Measurements from ENCODE around the gene GOLGA2. TPM values are rescaled to one million over a fixed set of nuclear protein-coding genes. Genes with fewer than 3 reads are reported as not detected.
A peak's percentile ranks its signal among the peaks of the same experiment; 100 is the strongest.

GOLGA2 gene
- polyA plus RNA-seq, 1 of the 3 experiments (the other 2 are of a cell fraction): 103 TPM

GRCh38 chr9:128244837-128245231, 31.0 kb downstream of the GOLGA2 start:
- H3K9ac ChIP-seq: peak overlapping the region; percentile 28; the same call in 1 of the 2 replicates
- H3K36me3 ChIP-seq (replicated peaks in 1 of 2; ENCODE audit: control insufficient read depth in 1 of 2, insufficient read depth in 2 of 2, low read length in 1 of 2): peaks cover 4 to 10% of the 10 kb centered on the region in 2 experiments
- H3K4me1 ChIP-seq (ENCODE audit: control insufficient read depth in 1 of 2, insufficient read depth in 2 of 2, low read depth in 1 of 2, low read length in 1 of 2): peaks cover 21 to 39% of the 10 kb centered on the region in 2 experiments
- ChIA-PET POLR2A (interaction anchor here (0.7 to 2.1 kb wide), 3 partner anchors 10 to 54 kb away, joined by 3 to 7 read pairs (median 4); no protein-coding TSS in a partner anchor), CTCF (interaction anchor here (0.5 to 2.4 kb wide), 4 partner anchors 10 to 273 kb away, joined by 3 to 18 read pairs (median 7); partner anchors contain the start of gene DNM1)
- DNase-seq: peak; percentile 96
- peak overlapping the region; percentile 66 to 97; a peak in 3 of 4 replicates for H3K27ac ChIP-seq (ENCODE audit: low read depth in 2 of 2, low read length in 1 of 2)
- peak overlapping the region; percentile 68; the same call in 1 of the 2 replicates for H3K4me2 ChIP-seq
- TF ChIP-seq POLR2AphosphoS5 (IDR thresholded peaks at IDR 0.05; ENCODE audit: low read depth, low read length) (peak; percentile 67), FOSL2 (IDR thresholded peaks at IDR 0.05; ENCODE audit: borderline replicate concordance, low read depth) (no peak), RCOR1 (IDR thresholded peaks at IDR 0.05; ENCODE audit: low read length) (no peak), GATA2 (CRISPR knock-in tag; IDR thresholded peaks at IDR 0.05) (no peak), SIN3A (IDR thresholded peaks at IDR 0.05; ENCODE audit: borderline replicate concordance, low read depth, low read length) (no peak), GABPA (IDR thresholded peaks at IDR 0.05; ENCODE audit: low read depth) (no peak), REST (IDR thresholded peaks at IDR 0.05; ENCODE audit: low read depth, low read length) (no peak), MEF2A (IDR thresholded peaks at IDR 0.05; ENCODE audit: borderline replicate concordance, low read depth) (no peak), CHD2 (IDR thresholded peaks at IDR 0.05; ENCODE audit: low read length, partially characterized antibody) (peak; percentile 63), RAD21 (IDR thresholded peaks at IDR 0.05; ENCODE audit: low read length) (no peak), TAF1 (IDR thresholded peaks at IDR 0.05; ENCODE audit: borderline replicate concordance, low read depth, low read length) (no peak), FOXJ3 (CRISPR knock-in tag; IDR thresholded peaks at IDR 0.05) (no peak), ZBTB33 (IDR thresholded peaks at IDR 0.05; ENCODE audit: borderline replicate concordance, low read depth) (no peak), MXI1 (IDR thresholded peaks at IDR 0.05; ENCODE audit: low read depth, low read length) (0 out of 2 replicates have a peak, but pooled peaks have one; percentile 17), RFX5 (IDR thresholded peaks at IDR 0.05; ENCODE audit: low read length) (no peak), TCF12 (IDR thresholded peaks at IDR 0.05) (peak; percentile 73; the same call in 1 of the 2 replicates), EP300 (IDR thresholded peaks at IDR 0.05; ENCODE audit: borderline replicate concordance in 1 of 2, low read depth in 1 of 2, low read length in 1 of 2) (peak in 1 of 2 experiments; percentile 59; a peak in 2 of 4 replicates), USF1 (IDR thresholded peaks at IDR 0.05; ENCODE audit: borderline replicate concordance, low read depth) (no peak), RXRA (IDR thresholded peaks at IDR 0.05; ENCODE audit: borderline replicate concordance, low read depth) (no peak)
- no peaks in the 10 kb centered on the region for H3K27me3 ChIP-seq (ENCODE audit: insufficient read depth)
- no peak overlapping the region for H2AFZ ChIP-seq (ENCODE audit: low read depth)
- peak overlapping the region in 1 of 2 experiments; percentile 39; a peak in 3 of 4 replicates for H3K4me3 ChIP-seq (ENCODE audit: low read depth in 2 of 2, low read length in 1 of 2)
- H3F3A ChIP-seq (replicated peaks; ENCODE audit: insufficient read depth): no peaks in the 10 kb centered on the region
- no peaks in the 10 kb centered on the region for H3K9me2 ChIP-seq
- H3K9me3 ChIP-seq: no peaks in the 10 kb centered on the region
- H4K20me1 ChIP-seq (ENCODE audit: insufficient read depth): no peaks in the 10 kb centered on the region
- 22% methylated on average over 16 of the region's 18 CpGs for WGBS (ENCODE audit: low lambda C conversion rate)
- H3K79me2 ChIP-seq (ENCODE audit: insufficient read depth): no peaks in the 10 kb centered on the region
